Loucy (cell line): ENCODE results near the gene PLP1.

Experiments used
- H2AFZ ChIP-seq: fragments of 200-600 bp; sonication (generic); 2 replicates; pipeline ENCODE4 v1.6.0; 2016; ENCODE audit warnings: antibody characterized with exemption, mild to moderate bottlenecking, low read length, moderate library complexity
- H3F3A ChIP-seq: fragments of 200-600 bp; 2 replicates; pipeline ENCODE4 v1.6.0; 2016; ENCODE audit warnings: antibody characterized with exemption, low read depth, mild to moderate bottlenecking
- H3K27me3 ChIP-seq: fragments of 200-600 bp; sonication (generic); 2 replicates; pipeline ENCODE4 v1.6.1; 2014; ENCODE audit warnings: low read length, mild to moderate bottlenecking; ENCODE audit not compliant: insufficient read depth, poor library complexity, severe bottlenecking
- H3K36me3 ChIP-seq: fragments of 200-600 bp; sonication (generic); 2 replicates; pipeline ENCODE4 v1.6.1; 2016; ENCODE audit warnings: low read length; ENCODE audit not compliant: insufficient read depth
- H3K4me1 ChIP-seq: fragments of 200-600 bp; sonication (generic); 2 replicates; pipeline ENCODE4 v1.5.1; 2014; ENCODE audit warnings: low read length, mild to moderate bottlenecking; ENCODE audit not compliant: insufficient read depth, poor library complexity, severe bottlenecking
- H3K4me2 ChIP-seq: fragments of 200-600 bp; sonication (generic); 2 replicates; pipeline ENCODE4 v1.6.0; 2014; ENCODE audit warnings: antibody characterized with exemption, low read length, low read depth, mild to moderate bottlenecking; ENCODE audit not compliant: poor library complexity, severe bottlenecking
- H3K4me3 ChIP-seq: fragments of 200-600 bp; sonication (generic); 2 replicates; pipeline ENCODE4 v1.5.1; 2014; ENCODE audit warnings: low read length, mild to moderate bottlenecking, mixed read lengths; ENCODE audit not compliant: poor library complexity, severe bottlenecking
- H3K79me2 ChIP-seq: fragments of 200-600 bp; sonication (generic); 2 replicates; pipeline ENCODE4 v1.6.1; 2014; ENCODE audit warnings: low read length; ENCODE audit not compliant: insufficient read depth
- H3K9ac ChIP-seq: fragments of 200-600 bp; sonication (generic); 2 replicates; pipeline ENCODE4 v1.6.0; 2014; ENCODE audit warnings: mild to moderate bottlenecking, low read depth, low read length, moderate library complexity; ENCODE audit not compliant: poor library complexity, severe bottlenecking
- H3K9me2 ChIP-seq: fragments of 200-600 bp; sonication (generic); replicated peaks from 2 replicates; pipeline ENCODE4 v1.6.1; 2016; ENCODE audit warnings: low read depth, low read length, mixed read lengths
- H3K9me3 ChIP-seq: fragments of 200-600 bp; sonication (generic); 2 replicates; pipeline ENCODE4 v1.6.1; 2014; ENCODE audit warnings: mild to moderate bottlenecking, antibody characterized with exemption, low read length, low read depth; ENCODE audit not compliant: insufficient read depth
- H4K20me1 ChIP-seq: fragments of 200-600 bp; sonication (generic); 2 replicates; pipeline ENCODE4 v1.6.0; 2014; ENCODE audit warnings: antibody characterized with exemption, low read length, mild to moderate bottlenecking; ENCODE audit not compliant: insufficient read depth, poor library complexity, severe bottlenecking
- CTCF ChIP-seq: fragments of 200-600 bp; sonication (generic); conservative IDR thresholded peaks from 2 replicates; pipeline ENCODE4 v1.5.1; 2014; ENCODE audit warnings: mild to moderate bottlenecking, antibody characterized with exemption, low read length
- EZH2phosphoT487 ChIP-seq: fragments of 200-600 bp; IDR thresholded peaks from 2 replicates; pipeline ENCODE4 v1.6.1; 2018; ENCODE audit warnings: antibody characterized with exemption, mild to moderate bottlenecking, moderate library complexity, borderline replicate concordance

Gene PLP1

GRCh38 chrX:103730147-103730795 is 46.4 kb upstream of the PLP1 start:
- H3K4me2 ChIP-seq = no peak overlapping the region
- no peaks in the 10 kb centered on the region for H3K27me3 ChIP-seq
- no peak for TF ChIP-seq EZH2phosphoT487
- no peak for TF ChIP-seq CTCF

GRCh38 chrX:103730796-103731493 is 45.7 kb upstream of the PLP1 start:
- Histone ChIP-seq H3K9ac (no peak overlapping the region), H3K36me3 (no peaks in the 10 kb centered on the region), H3F3A (no peaks in the 10 kb centered on the region), H4K20me1 (no peaks in the 10 kb centered on the region), H2AFZ (no peak overlapping the region; the same call in 1 of the 2 replicates), H3K79me2 (no peaks in the 10 kb centered on the region), H3K27me3 (no peaks in the 10 kb centered on the region), H3K9me2 (no peaks in the 10 kb centered on the region), H3K9me3 (no peaks in the 10 kb centered on the region), H3K4me2 (no peak overlapping the region), H3K4me3 (no peak overlapping the region), H3K4me1 (peaks cover 12% of the 10 kb centered on the region)
- TF ChIP-seq EZH2phosphoT487 (no peak), CTCF (no peak)

More at GRCh38 chrX:103730147-103730795, 46.4 kb upstream of the PLP1 start:
- Histone ChIP-seq H4K20me1 (no peaks in the 10 kb centered on the region), H3K4me1 (peaks cover 12% of the 10 kb centered on the region), H3K36me3 (no peaks in the 10 kb centered on the region), H2AFZ (peak overlapping the region; percentile 41; the same call in 1 of the 2 replicates), H3F3A (no peaks in the 10 kb centered on the region), H3K9me3 (no peaks in the 10 kb centered on the region), H3K9me2 (no peaks in the 10 kb centered on the region), H3K9ac (no peak overlapping the region), H3K79me2 (no peaks in the 10 kb centered on the region), H3K4me3 (no peak overlapping the region)

- H3K9ac ChIP-seq = no peak overlapping the region
- no peak overlapping the region for H3K4me3 ChIP-seq
- no peaks in the 10 kb centered on the region for H4K20me1 ChIP-seq
- H3F3A ChIP-seq = no peaks in the 10 kb centered on the region
- no peak overlapping the region for H2AFZ ChIP-seq
- no peak overlapping the region for H3K4me2 ChIP-seq
- no peaks in the 10 kb centered on the region for H3K9me3 ChIP-seq
- no peaks in the 10 kb centered on the region for H3K9me2 ChIP-seq
- H3K79me2 ChIP-seq = no peaks in the 10 kb centered on the region
- H3K4me1 ChIP-seq = peaks cover 12% of the 10 kb centered on the region
- H3K27me3 ChIP-seq = no peaks in the 10 kb centered on the region
- no peak for TF ChIP-seq EZH2phosphoT487
- TF ChIP-seq CTCF = no peak
- H3K36me3 ChIP-seq = no peaks in the 10 kb centered on the region
These were observed 43.6 kb upstream of the PLP1 start for GRCh38 chrX:103733017-103733416.
